Pancreas (tissue), 10 donors: ENCODE measurements around the gene ZNF280A. TPM values are rescaled to one million over a fixed set of nuclear protein-coding genes. Genes with fewer than 3 reads are reported as not detected.
"Not testable (repeated sequence)": the region's sequence is repeated elsewhere in the genome, so short reads cannot be mapped to it uniquely, and the experiment has no call there.

Experiments
- ATAC-seq, 4 donors: fragments of 200-7000 bp; cut with Tn5 transposase; one replicate each; pipeline versions ENCODE4 v1.8.0 to v1.9.1; 2020; ENCODE audit warnings: mild to moderate bottlenecking in 4 of 4, moderate library complexity in 4 of 4
- DNase-seq, 6 donors: peaks; one replicate each; pipeline ENCODE4 v3.0.0-alpha.2; 2020
- FAIRE-seq: peaks from 2 replicates; lab custom pipeline; 2012; peaks lifted over from hg19 to GRCh38; lab: Jason Lieb, UNC
- H3K27ac ChIP-seq, 4 donors: fragments of 200-600 bp; sonication (generic); 1 replicate in 3 of 4; 2 replicates in 1 of 4; pipeline versions ENCODE4 v1.5.0 to v1.8.0; 2020
- H3K27me3 ChIP-seq, 4 donors: fragments of 200-600 bp; one replicate each; pipeline ENCODE4 v1.8.0; 2021
- H3K36me3 ChIP-seq, 3 donors: fragments of 200-600 bp; sonication (generic) in 1 of 3; one replicate each; pipeline versions ENCODE4 v1.5.0 to v1.8.0; 2020 to 2021
- H3K4me1 ChIP-seq, 3 donors: fragments of 200-600 bp; one replicate each; pipeline ENCODE4 v1.8.0; 2021
- H3K4me3 ChIP-seq, 4 donors: fragments of 200-600 bp; sonication (generic) in 2 of 4; one replicate each; pipeline versions ENCODE4 v1.5.0 to v1.8.0; 2020 to 2021
- H3K9me3 ChIP-seq, 4 donors: fragments of 200-600 bp; one replicate each; pipeline ENCODE4 v1.8.0; 2021
- WGBS, 2 donors: extraction: QIAGEN DNeasy Blood & Tissue Kit; methylation state at CpG; one replicate each; pipeline ENCODE4 v1.1.7; 2013; 5-methylcytosine and 5-hydroxymethylcytosine counted together
- intact Hi-C, 3 donors: fragments of 100-400 bp; cut with DNase I; formaldehyde crosslinking; loops; one replicate each; pipeline versions ENCODE4 v1.11.1 to v1.14.2; 2022
- polyA plus RNA-seq, 2 donors: library from polyadenylated mRNA; stranded (reverse); fragments of 200-250 nt; gene quantifications; one replicate each; pipeline ENCODE4 v1.2.3, GENCODE V29; 2013
- total RNA-seq, 6 donors: library from RNA; stranded (reverse); fragmentation: NEBNext Ultra II Directional in 4 of 6; extraction: Animal tissue kit (Norgen Biotek cat#: 25700) in 4 of 6; gene quantifications; one replicate each; pipeline versions ENCODE4 v1.2.1 to v1.2.4, GENCODE V29; 2021 to 2023
- TF ChIP-seq, protein P1 (sequence below), 4 donors: fragments of 200-600 bp; sonication (generic) in 3 of 4; IDR thresholded peaks; one replicate each; pipeline versions ENCODE4 v1.5.0 to v1.8.0; 2021; ENCODE audit warnings: antibody characterized with exemption in 4 of 4
- donor health status: healthy with polysubstance abuse.
- donor health status: DM: no; HTN: no; CAD: no; lungs with moderate emphysema.
- donor health status: DM: no; HTN: no; CAD: no.
- donor health status: control.
- donor health status: control.
- donor health status: Bipolar disorder and iron deficiency.
- donor health status: DM: yes; HTN: yes; CAD: no.
- donor health status: DM: no; HTN: no; CAD: no.
- donor health status: DM: no; HTN: no; CAD: no.
- donor health status: DM: yes; HTN: yes; CAD: no.

ZNF280A gene
- total and polyA plus RNA-seq, 8 donors = not detected

DNA sequence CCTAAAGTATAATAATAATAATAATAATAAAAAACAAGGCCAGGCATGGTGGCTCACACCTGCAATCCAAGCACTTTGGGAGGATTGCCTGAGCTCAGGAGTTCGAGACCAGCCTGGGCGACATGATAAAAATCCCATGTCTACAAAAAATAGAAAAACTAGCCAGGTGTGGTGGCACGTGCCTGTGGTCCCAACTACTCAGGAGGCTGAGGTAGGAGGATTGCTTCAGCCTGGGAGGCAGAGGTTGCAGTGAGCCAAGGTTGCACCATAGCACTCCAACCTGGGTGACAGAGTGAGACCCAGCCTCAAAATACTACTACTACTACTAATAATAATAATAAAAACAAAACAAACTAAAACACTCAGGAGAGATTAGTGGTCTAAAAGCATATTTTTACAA lies 15.6 kb upstream of the ZNF280A start:
- DNase-seq = no peak
- intact Hi-C loops = no loop called here
- TF ChIP-seq, protein P1, sequence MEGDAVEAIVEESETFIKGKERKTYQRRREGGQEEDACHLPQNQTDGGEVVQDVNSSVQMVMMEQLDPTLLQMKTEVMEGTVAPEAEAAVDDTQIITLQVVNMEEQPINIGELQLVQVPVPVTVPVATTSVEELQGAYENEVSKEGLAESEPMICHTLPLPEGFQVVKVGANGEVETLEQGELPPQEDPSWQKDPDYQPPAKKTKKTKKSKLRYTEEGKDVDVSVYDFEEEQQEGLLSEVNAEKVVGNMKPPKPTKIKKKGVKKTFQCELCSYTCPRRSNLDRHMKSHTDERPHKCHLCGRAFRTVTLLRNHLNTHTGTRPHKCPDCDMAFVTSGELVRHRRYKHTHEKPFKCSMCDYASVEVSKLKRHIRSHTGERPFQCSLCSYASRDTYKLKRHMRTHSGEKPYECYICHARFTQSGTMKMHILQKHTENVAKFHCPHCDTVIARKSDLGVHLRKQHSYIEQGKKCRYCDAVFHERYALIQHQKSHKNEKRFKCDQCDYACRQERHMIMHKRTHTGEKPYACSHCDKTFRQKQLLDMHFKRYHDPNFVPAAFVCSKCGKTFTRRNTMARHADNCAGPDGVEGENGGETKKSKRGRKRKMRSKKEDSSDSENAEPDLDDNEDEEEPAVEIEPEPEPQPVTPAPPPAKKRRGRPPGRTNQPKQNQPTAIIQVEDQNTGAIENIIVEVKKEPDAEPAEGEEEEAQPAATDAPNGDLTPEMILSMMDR (IDR thresholded peaks at IDR 0.05) = no peak
- H3K9me3 ChIP-seq = no peaks in the 10 kb centered on the region
- H3K27me3 ChIP-seq = no peaks in the 10 kb centered on the region
- WGBS, 2 donors = 59 to 81% methylated on average over 3 of the region's 3 CpGs
- H3K4me3 ChIP-seq = no peak overlapping the region
- no peak for ATAC-seq
- H3K36me3 ChIP-seq = no peaks in the 10 kb centered on the region
- H3K4me1 ChIP-seq = no peaks in the 10 kb centered on the region
- H3K27ac ChIP-seq = no peak overlapping the region
- no peak for FAIRE-seq

DNA sequence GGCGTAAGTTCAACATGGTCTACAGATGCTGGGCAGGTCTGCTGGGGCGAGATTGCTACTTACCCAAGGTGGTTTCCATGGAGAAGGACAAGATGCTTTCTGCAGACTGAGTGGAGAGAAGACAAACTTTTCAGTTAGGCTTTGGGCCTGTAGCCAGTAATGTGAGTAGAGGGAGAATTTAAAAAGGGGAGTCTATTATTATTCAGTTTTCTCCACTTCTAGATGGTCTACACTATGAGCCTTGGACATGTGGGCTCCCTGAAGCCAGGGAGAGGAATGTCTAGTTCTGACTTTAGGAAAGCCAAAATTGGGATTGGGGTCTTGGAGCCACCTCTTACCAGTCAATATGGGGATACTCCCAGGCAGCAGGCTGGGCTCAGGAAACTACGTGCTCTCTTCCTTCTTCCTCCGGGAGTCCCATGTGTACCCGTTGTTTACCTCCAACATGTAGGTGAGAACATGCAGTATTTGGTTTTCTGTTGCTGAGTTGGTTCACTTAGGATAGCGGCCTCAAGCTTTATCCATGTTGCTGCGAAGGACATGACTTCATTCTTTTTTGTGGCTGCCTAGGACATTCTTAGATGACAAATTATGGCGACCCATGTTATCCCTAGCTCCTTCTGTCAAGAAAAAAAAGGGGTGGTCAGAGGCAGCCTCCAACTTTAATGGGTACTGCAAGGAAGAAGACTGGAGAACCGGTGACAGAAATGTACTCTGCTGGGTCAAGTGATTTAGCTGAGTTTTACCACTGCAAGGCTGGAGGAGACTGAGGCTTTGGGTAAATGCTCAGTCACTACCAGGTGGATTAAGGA lies 14.7 kb upstream of the ZNF280A start:
- TF ChIP-seq, protein P1 (IDR thresholded peaks at IDR 0.05) = no peak
- intact Hi-C loops = no loop called here
- no peak for FAIRE-seq
- no peak for ATAC-seq
- H3K4me1 ChIP-seq = no peaks in the 10 kb centered on the region
- H3K9me3 ChIP-seq = no peaks in the 10 kb centered on the region
- H3K4me3 ChIP-seq = no peak overlapping the region
- DNase-seq = no peak
- no peaks in the 10 kb centered on the region for H3K27me3 ChIP-seq
- WGBS, 2 donors = 72 to 78% methylated on average over 9 of the region's 9 CpGs
- no peak overlapping the region for H3K27ac ChIP-seq
- H3K36me3 ChIP-seq = no peaks in the 10 kb centered on the region

DNA sequence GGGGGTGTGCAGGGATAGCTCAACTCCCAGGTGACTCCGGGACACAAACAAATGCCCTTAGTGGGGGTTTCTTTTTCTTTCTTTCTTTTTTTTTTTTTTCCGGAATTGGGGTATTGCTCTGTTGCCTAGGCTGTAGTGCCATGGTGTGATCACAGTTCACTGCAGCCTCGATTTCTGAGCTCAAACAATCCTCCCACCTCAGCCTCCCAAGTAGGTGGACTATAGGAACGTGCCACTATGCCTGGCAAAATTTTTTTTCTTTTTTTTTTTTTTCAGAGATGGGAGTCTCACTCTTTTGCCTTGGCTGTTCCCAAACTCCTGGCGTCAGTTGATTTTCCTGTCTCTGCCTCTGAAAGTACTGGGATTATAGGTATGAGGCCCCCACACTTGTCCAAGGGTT lies 13.8 kb upstream of the ZNF280A start:
- WGBS, 2 donors = 60 to 69% methylated on average over 5 of the region's 5 CpGs
- no peaks in the 10 kb centered on the region for H3K9me3 ChIP-seq
- no peaks in the 10 kb centered on the region for H3K36me3 ChIP-seq
- intact Hi-C loops = no loop called here
- no peaks in the 10 kb centered on the region for H3K4me1 ChIP-seq
- DNase-seq (no peak), FAIRE-seq (no peak), ATAC-seq (no peak)
- TF ChIP-seq, protein P1 (IDR thresholded peaks at IDR 0.05) = no peak
- no peak overlapping the region for H3K4me3 ChIP-seq
- H3K27me3 ChIP-seq = no peaks in the 10 kb centered on the region
- no peak overlapping the region for H3K27ac ChIP-seq

DNA sequence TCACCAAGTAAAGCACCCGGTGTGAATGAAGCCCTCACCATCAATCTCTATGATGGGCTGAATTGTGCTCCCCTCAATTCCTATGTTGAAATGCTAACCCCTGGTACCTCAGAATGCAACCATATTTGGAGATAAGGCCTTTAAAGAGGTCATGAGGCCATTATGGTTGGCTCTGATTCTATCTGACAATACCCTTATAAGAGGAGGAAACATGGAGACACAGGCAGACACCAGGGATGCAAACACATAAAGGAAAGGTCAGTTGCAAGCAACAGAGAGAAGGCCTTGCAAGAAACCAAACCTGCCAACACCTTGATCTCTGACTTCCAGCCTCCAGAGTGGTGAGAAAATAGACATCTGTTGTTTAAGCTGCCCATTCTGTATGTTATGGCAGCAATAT lies 13.3 kb upstream of the ZNF280A start:
- ATAC-seq (no peak), FAIRE-seq (no peak), DNase-seq (no peak)
- Histone ChIP-seq H3K4me1 (no peaks in the 10 kb centered on the region), H3K9me3 (no peaks in the 10 kb centered on the region), H3K36me3 (no peaks in the 10 kb centered on the region), H3K4me3 (no peak overlapping the region), H3K27ac (no peak overlapping the region), H3K27me3 (no peaks in the 10 kb centered on the region)
- TF ChIP-seq, protein P1 (IDR thresholded peaks at IDR 0.05) = no peak
- intact Hi-C loops = no loop called here
- WGBS, 2 donors = 76 to 80% methylated on average over 1 of the region's 1 CpG

DNA sequence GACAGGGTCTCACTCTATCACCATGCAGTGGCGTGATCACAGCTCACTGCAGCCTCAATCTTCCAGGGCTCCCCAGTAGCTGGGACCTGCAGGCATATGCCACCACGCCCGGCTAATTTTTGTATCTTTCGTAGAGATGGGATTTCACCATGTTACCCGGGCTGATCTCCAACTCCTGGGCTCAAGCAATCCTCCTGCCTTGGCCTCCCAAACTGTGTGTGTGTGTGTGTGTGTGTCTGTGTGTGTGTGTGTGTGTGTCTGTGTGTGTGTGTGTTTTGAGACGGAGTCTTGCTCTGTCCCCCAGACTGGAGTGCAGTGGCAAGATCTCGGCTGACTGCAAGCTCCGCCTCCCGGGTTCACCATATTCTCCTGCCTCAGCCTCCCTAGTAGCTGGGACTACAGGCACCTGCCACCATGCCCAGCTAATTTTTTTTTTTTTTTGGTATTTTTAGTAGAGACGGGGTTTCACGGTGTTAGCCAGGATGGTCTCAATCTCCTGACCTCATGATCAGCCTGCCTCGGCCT lies 12.5 kb upstream of the ZNF280A start:
- 83 to 87% methylated on average over 10 to 12 of the region's 12 CpGs for WGBS, 2 donors
- H3K4me1 ChIP-seq, H3K36me3 ChIP-seq, H3K27ac ChIP-seq, H3K4me3 ChIP-seq, ATAC-seq, H3K9me3 ChIP-seq, DNase-seq, H3K27me3 ChIP-seq, intact Hi-C loops, FAIRE-seq: not testable (repeated sequence)
